GM12874 (cell line): ENCODE results near the gene SYNPO.

Source experiments
- TF ChIP-seq, protein P1 (sequence below): IDR thresholded peaks from 2 replicates; pipeline ENCODE4 v1.5.1; 2011; ENCODE audit warnings: low read depth, mild to moderate bottlenecking, control low read depth, low read length, moderate library complexity; ENCODE audit not compliant: insufficient read depth

The SYNPO gene

DNA sequence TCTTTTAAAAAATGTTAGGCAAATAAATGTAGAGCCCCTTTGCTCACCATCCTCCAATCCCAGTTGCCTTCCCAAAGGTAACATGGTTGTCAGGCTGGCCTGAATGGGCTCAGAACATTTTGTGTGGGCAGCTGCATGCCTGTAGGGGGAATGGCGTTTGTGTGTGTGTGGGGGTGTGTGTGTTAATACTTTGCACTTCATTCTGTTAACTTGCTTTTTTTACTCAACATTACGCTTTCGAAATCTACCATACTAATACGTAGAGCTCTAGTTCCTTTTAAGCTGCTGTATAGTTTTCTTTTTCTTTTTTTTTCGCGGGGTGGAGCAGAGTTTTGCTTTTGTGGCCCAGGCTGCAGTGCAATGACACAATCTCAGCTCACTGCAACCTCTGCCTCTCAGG is 34.6 kb downstream of the SYNPO start:
- TF ChIP-seq, protein P1, sequence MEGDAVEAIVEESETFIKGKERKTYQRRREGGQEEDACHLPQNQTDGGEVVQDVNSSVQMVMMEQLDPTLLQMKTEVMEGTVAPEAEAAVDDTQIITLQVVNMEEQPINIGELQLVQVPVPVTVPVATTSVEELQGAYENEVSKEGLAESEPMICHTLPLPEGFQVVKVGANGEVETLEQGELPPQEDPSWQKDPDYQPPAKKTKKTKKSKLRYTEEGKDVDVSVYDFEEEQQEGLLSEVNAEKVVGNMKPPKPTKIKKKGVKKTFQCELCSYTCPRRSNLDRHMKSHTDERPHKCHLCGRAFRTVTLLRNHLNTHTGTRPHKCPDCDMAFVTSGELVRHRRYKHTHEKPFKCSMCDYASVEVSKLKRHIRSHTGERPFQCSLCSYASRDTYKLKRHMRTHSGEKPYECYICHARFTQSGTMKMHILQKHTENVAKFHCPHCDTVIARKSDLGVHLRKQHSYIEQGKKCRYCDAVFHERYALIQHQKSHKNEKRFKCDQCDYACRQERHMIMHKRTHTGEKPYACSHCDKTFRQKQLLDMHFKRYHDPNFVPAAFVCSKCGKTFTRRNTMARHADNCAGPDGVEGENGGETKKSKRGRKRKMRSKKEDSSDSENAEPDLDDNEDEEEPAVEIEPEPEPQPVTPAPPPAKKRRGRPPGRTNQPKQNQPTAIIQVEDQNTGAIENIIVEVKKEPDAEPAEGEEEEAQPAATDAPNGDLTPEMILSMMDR, result no peak

DNA sequence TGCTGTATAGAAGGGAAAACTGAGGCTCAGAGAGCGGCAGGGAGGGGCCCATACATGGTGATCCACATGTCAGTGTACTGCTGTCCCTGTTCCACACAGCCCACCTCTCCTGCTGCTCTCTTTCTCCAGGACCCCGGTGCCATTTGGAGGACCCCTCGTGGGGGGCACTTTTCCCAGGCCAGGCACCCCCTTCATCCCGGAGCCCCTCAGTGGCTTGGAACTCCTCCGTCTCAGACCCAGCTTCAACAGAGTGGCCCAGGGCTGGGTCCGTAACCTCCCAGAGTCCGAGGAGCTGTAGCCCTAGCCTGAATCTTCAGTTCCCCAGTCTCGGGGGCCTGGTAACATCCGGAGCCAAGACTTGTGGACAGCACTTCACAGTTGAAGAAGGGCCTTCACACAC is 36.1 kb downstream of the SYNPO start:
- TF ChIP-seq, protein P1, result no peak

DNA sequence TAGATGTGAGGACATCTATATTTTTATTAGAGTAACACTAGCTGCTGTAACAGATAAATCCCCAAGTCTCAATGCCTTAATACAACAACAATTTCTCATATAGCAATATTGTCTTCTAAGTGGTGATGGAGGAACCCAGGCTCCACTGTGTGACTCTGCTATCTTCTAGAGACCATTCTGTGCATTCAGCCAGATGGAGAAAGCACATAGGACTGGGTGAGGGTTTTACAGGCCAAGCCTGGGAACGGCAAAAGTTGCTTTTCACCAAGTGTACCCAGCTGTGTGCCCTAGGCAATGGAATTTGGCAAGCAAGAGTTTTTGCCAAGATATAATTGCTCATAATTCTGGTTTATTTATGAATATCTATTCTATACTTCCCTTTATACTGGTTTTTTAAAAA is 48.7 kb downstream of the SYNPO start:
- TF ChIP-seq, protein P1, result no peak

DNA sequence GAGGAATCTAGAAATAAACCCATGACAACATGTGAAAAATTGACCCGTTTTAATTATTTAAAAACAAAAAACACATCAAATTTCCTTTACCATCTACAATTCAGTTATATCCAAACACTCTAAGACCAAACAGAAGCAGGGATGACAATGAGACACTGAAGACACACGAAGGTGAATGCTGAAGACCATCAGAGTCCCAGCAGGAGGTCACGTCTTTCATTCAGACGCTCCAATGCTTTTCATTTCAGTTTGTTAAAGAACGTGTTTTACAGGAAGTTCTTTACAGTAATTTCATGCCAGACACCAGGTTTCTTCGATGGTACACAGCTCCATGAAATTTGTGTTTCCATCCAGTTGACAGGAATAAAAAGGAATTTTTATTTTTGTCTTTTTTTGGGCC is 50.3 kb downstream of the SYNPO start:
- TF ChIP-seq, protein P1, result no peak

DNA sequence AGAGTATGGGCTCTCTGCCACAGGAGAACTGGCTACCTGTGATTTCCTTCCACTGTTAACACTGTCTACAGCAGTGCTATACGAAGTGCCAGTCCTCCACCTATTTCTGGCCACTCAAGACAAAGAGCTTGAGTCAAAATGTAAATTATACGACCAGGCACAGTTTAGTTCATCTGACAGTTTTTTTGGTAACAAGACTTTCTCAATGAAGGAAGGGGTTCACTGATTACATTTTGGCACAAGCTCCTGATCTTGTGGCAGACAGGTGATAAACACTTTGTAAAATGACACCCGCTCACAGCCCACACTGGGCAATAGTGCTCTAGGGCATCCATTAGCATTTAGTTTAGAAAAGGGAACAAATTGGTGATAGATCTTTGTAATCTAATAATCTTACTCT is 51.8 kb downstream of the SYNPO start:
- TF ChIP-seq, protein P1, result no peak

DNA sequence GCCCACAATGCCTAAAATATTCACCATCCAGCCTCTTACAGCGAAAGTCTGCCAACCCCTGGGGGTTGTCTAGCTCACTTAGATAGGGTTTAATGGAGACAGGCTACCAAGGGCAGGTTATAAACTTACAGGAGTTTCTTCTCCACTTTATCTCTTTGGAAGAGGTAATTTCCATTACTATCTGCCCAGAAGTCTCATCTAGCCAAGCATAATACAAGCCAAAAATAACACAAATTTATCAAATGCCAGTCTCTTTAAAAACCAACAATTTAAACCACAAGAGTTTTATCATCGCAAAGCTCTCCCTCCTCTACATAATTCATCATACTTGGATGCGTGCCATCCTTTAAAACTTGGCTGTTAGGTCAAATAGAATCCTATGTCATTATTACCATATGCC is 54.2 kb downstream of the SYNPO start:
- TF ChIP-seq, protein P1, result no peak

DNA sequence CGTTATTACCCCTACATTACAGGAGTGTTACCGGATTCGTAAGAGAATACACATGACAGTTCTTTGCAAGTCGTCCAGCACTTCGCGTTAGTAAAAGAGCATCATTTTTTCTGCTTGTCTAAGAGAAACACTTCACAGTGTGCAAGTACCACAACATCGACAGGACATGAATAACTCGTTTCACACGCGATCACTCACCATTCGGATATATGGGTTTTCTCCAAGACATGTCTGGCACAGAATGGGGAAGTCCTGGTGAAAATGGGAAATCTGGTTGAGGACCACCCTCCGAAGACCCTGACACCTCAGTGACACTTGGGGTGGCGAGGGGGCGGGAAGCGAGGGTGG is 59.8 kb downstream of the SYNPO start:
- TF ChIP-seq, protein P1, result no peak
